T-helper 17 cell (primary cell): ENCODE results near the gene IL12B. TPM values are rescaled to one million over a fixed set of nuclear protein-coding genes. Genes with fewer than 3 reads are reported as not detected.
A peak's percentile ranks its signal among the peaks of the same experiment; 100 is the strongest.
"Not testable (repeated sequence)": the region's sequence is repeated elsewhere in the genome, so short reads cannot be mapped to it uniquely, and the experiment has no call there.

Experiments used
- ATAC-seq: fragments of 150-1000 bp; cut with Tn5 transposase; 2 replicates; pipeline ENCODE4 v1.10.0; 2021; ENCODE audit warnings: mild to moderate bottlenecking, moderate library complexity
- DNase-seq, 3 donors: peaks; one replicate each; pipeline versions ENCODE4 v3.0.0 to v3.0.0-alpha.2; 2020 to 2021
- H3K9me3 ChIP-seq: one replicate; pipeline ENCODE4 v1.7.0; 2013; ENCODE audit warnings: low read length, mild to moderate bottlenecking; ENCODE audit not compliant: control insufficient read depth, poor library complexity, severe bottlenecking
- H3K27ac Mint-ChIP-seq: one replicate; pipeline ENCODE4 v1.8.0; 2022; ENCODE audit warnings: mild to moderate bottlenecking, moderate library complexity, mixed read lengths
- H3K27me3 Mint-ChIP-seq: one replicate; pipeline ENCODE4 v1.8.0; 2022; ENCODE audit warnings: mixed read lengths
- H3K36me3 Mint-ChIP-seq: one replicate; pipeline ENCODE4 v1.8.0; 2022; ENCODE audit warnings: low read depth, mixed read lengths
- H3K4me1 Mint-ChIP-seq: one replicate; pipeline ENCODE4 v1.8.0; 2022; ENCODE audit warnings: mild to moderate bottlenecking, mixed read lengths
- H3K4me3 Mint-ChIP-seq: one replicate; pipeline ENCODE4 v1.8.0; 2022; ENCODE audit warnings: mild to moderate bottlenecking, moderate library complexity, mixed read lengths
- total RNA-seq, 4 donors: library from RNA in 2 of 4; stranded (reverse) in 2 of 4; gene quantifications; one replicate each; pipeline ENCODE4 v1.2.3 and lab custom pipeline; 2022 to 2026

IL12B gene
- total RNA-seq, 2 donors from 2014 or later, result not detected

DNA sequence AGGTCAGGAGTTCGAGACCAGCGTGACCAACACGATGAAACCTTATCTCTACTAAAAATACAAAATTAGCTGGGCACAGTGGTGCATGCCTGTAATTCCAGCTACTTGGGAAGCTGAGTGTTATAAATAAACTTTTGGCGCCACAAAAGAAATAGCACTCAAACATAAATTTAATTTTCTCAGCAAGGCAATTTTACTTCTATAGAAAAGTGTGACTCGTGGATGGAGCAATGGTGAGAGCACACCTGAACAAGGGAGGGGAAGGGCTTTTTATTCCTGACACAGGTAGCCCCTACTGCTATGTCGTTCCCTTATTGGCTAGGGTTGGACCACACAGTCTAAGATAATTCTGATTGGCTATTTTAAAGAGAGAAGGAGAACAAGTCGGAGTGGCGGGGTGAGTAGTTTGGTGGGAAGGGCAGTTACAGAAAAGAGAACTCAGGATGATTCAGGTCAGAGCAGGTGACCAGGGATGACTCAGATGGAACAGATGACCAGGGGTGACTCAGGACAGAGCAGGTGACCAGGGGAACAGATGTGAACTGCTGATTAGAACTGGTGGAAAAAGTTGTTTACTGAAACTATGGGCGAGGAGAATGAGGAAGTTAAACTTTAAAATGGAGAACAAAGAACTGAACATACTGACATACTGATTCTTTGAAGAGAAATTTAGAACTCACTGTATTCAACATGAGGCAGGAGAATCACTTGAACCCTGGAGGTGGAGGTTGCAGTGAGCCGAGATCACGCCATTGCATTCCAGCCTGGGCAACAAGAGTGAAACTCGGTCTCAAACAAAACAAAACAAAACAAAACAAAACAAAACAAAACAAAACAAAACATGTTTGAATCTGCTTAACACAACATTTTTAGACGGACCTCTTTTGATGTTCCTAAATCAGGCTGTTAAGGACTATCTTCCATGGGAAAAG is 28.1 kb downstream of the IL12B start:
- H3K27ac Mint-ChIP-seq, H3K36me3 Mint-ChIP-seq, DNase-seq, H3K9me3 ChIP-seq, ATAC-seq, H3K27me3 Mint-ChIP-seq, H3K4me3 Mint-ChIP-seq, H3K4me1 Mint-ChIP-seq: not testable (repeated sequence)

DNA sequence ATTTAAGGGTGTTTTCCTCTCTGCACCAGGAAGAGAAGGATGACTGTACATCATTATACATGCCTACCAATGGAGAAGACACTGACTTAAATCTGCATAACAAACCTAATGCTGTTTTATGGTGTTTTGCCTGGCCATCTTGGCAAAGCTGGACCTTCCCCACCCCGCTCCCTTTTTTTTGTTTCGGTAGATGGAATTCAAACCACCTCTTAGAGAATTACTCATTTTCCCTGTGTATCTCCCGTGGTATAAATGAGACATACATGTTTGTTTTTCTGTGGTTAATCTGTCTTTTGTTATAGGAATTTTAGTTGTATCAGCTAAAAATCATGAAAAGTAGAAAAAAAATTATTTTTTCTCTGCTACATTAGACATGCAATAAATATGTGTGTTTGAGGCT is 28.8 kb downstream of the IL12B start:
- no peak overlapping the region for H3K27ac Mint-ChIP-seq
- H3K9me3 ChIP-seq, result peaks cover 8% of the 10 kb centered on the region
- DNase-seq (no peak), ATAC-seq (no peak)
- no peak overlapping the region for H3K4me3 Mint-ChIP-seq
- no peaks in the 10 kb centered on the region for H3K27me3 Mint-ChIP-seq
- no peaks in the 10 kb centered on the region for H3K36me3 Mint-ChIP-seq
- no peaks in the 10 kb centered on the region for H3K4me1 Mint-ChIP-seq

DNA sequence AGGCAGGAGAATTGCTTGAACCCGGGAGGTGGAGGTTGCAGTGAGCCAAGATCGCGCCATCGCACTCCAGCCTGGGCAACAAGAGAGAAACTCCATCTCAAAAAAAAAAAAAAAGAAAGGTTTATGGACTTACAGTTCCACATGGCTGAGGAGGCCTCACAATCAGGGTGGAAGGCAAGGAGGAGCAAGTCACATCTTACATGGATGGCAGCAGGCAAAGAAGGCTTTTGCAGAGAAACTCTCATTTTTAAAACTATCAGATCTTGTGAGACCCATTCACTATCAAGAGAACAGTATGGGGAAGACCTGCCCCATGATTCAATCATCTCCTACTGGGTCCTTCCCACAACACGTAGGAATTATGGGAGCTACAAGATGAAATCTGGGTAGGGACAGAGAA is 33.0 kb downstream of the IL12B start:
- H3K27ac Mint-ChIP-seq, H3K27me3 Mint-ChIP-seq, H3K36me3 Mint-ChIP-seq, ATAC-seq, DNase-seq, H3K4me3 Mint-ChIP-seq, H3K9me3 ChIP-seq, H3K4me1 Mint-ChIP-seq: not testable (repeated sequence)

DNA sequence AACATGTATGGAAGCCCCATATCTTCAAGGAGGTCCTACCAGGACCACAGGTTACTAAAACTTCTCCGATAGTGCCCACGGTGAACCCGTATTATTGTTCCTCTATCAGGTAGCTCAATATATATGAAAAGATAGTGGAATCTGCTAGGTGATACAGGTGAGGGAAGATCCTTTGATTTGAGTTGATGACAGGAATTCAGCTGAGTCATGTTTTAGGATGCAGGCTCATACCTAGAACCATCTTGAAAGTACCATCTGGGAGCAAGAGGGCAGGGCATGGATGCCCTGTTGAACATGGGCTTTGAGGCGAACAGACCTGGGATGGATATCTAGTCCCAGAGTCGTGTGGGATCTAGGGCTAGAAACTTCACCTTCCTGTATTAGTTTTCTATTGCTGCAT is 35.4 kb downstream of the IL12B start:
- no peaks in the 10 kb centered on the region for H3K9me3 ChIP-seq
- ATAC-seq (no peak), DNase-seq (no peak)
- H3K4me3 Mint-ChIP-seq, result no peak overlapping the region
- H3K36me3 Mint-ChIP-seq, result peaks cover 6% of the 10 kb centered on the region
- no peak overlapping the region for H3K27ac Mint-ChIP-seq
- no peaks in the 10 kb centered on the region for H3K4me1 Mint-ChIP-seq
- H3K27me3 Mint-ChIP-seq, result no peaks in the 10 kb centered on the region

DNA sequence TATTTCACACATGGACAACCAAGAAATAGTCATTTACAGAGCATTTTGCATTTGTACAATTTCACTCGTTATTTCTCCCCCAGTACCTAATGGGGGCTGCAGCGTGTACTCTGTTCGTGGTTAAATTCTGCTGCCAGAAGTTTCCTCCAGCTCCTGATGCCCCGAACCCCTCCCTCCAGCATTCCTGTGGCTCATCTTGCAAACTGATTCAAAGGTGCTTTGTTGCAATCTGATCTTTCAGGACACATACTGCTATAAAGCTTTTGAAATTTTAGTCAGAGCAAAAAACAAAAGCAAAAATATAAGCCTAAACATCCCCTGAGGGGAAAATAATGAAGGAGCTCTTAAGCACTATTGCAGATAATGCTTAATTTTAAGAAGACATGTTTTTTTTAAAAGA is 39.5 kb downstream of the IL12B start:
- H3K4me1 Mint-ChIP-seq, result no peaks in the 10 kb centered on the region
- ATAC-seq, result no peak
- H3K36me3 Mint-ChIP-seq, result peaks cover 9% of the 10 kb centered on the region
- H3K27me3 Mint-ChIP-seq, result no peaks in the 10 kb centered on the region
- DNase-seq, result no peak
- H3K9me3 ChIP-seq, result no peaks in the 10 kb centered on the region
- no peak overlapping the region for H3K27ac Mint-ChIP-seq
- no peak overlapping the region for H3K4me3 Mint-ChIP-seq

DNA sequence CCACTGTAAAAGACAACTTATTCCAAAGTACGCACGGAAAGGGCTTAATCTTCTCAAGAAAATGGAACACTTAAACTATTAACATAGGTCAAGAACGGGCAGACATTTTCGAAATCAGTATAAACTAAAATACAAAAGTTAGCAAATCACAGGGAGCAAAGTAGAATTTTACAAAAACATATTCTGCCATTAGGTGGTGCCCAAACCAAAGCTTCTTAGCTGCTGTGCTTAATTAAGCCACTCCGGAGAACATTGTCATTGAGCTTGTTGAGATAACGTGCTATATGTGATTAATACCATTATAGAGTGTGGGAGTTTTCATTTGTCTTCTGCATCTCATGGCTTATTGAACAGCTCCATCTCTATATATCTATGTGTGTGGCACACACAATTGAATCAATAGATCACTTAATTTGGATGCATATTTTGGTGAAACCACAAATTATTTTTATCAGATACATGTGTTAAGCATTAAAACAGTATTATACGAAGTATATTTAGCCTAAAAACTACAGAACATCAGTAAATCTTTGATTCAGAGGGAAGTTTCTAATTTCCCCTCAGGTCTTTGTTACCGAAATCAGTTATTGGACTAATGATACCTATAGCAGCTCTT is 43.8 kb downstream of the IL12B start:
- Mint-ChIP-seq H3K36me3 (peaks cover 3% of the 10 kb centered on the region), H3K27me3 (no peaks in the 10 kb centered on the region), H3K4me3 (no peak overlapping the region), H3K27ac (no peak overlapping the region), H3K4me1 (no peaks in the 10 kb centered on the region)
- no peak for DNase-seq
- ATAC-seq, result peak; percentile 63
- H3K9me3 ChIP-seq, result no peaks in the 10 kb centered on the region

DNA sequence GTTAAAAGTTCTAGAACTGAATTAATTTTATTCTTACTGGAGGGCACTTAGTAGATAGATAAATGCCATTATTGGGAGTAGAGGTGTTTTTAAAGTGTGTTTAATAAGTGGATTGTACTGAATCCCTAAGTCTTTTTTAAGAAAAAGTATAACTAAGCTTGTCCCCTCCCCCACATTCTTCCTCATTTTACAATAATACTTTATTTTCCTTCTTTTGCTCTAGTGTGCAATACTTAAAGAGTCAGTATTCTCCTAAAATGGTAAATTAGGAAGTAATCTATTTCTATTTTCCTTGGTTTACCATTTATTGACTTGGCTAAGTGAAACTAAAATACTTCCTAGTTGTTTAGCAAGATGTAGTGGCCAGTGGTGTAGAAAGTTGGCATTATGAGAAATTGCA is 55.6 kb downstream of the IL12B start:
- no peak overlapping the region for H3K4me3 Mint-ChIP-seq
- no peaks in the 10 kb centered on the region for H3K9me3 ChIP-seq
- no peak for DNase-seq
- ATAC-seq, result no peak
- peaks cover 8% of the 10 kb centered on the region for H3K4me1 Mint-ChIP-seq
- no peaks in the 10 kb centered on the region for H3K27me3 Mint-ChIP-seq
- no peak overlapping the region for H3K27ac Mint-ChIP-seq
- peaks cover 6% of the 10 kb centered on the region for H3K36me3 Mint-ChIP-seq

DNA sequence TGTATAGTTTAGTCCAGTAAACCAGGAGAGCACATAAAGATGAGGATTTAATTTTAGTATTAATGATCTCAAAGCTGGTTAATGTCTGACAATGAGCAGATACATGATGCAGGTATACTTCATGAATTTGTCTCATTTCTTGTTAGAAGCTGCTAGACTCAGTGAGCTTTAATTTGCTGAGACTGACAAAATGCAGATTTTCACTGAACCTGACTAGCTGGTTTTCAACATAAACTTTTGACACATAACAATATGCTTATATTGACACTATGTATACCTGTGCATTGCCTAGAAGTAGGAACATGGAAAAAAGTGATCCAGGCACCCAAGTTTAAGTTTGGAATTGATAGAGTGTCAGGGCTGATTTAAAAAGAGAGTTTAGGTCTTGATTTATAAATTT is 56.4 kb downstream of the IL12B start:
- no peak overlapping the region for H3K27ac Mint-ChIP-seq
- H3K27me3 Mint-ChIP-seq, result no peaks in the 10 kb centered on the region
- peaks cover 8% of the 10 kb centered on the region for H3K4me1 Mint-ChIP-seq
- H3K4me3 Mint-ChIP-seq, result no peak overlapping the region
- H3K36me3 Mint-ChIP-seq, result peaks cover 2% of the 10 kb centered on the region
- H3K9me3 ChIP-seq, result no peaks in the 10 kb centered on the region
- ATAC-seq (no peak), DNase-seq (no peak)

DNA sequence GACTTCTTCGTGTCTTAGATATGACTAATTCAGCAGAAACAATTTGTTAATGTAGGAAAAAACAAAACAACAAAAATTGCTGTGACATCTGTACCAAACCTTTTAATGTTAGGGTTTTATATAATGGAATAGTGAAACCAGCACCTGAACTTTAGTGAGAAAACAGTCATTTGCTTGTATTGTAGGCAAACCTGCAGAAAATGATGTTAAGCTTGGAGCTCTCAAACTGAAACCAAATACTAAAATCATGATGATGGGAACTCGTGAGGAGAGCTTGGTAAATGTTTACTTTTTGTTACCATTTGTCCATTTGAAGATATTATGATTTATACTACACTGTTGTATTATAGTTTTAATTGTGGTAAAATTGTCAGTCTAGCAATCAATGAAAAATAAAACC is 60.6 kb downstream of the IL12B start:
- Mint-ChIP-seq H3K36me3 (no peaks in the 10 kb centered on the region), H3K4me3 (no peak overlapping the region), H3K27ac (peak overlapping the region; percentile 8), H3K27me3 (no peaks in the 10 kb centered on the region), H3K4me1 (peaks cover 12% of the 10 kb centered on the region)
- no peak for ATAC-seq
- no peaks in the 10 kb centered on the region for H3K9me3 ChIP-seq
- DNase-seq, result no peak

DNA sequence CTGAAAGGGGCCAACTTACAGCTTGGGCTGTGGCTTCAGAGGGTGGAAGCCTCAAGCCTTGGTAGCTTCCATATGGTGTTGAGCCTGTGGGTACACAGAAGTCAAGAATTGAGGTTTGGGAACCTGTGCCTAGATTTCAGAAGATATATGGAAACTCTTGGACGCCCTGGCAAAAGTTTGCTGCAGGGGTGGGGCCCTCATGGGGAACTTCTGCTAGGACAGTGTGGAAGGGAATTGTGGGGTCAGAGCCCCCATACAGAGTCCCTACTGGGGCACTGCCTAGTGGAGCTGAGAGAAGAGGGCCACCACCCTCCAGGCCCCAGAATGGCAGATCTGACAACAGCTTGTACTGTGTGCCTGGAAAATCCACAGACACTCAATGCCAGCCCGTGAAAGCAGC is 63.5 kb downstream of the IL12B start:
- ATAC-seq, H3K9me3 ChIP-seq: not testable (repeated sequence)

More for the DNA sequence above, 63.5 kb downstream of the IL12B start:
- H3K27me3 Mint-ChIP-seq, DNase-seq, H3K4me3 Mint-ChIP-seq, H3K27ac Mint-ChIP-seq, H3K36me3 Mint-ChIP-seq: not testable (repeated sequence)
- peaks cover 30% of the 10 kb centered on the region for H3K4me1 Mint-ChIP-seq

Other genes starting within 250 kb of the IL12B start
- 1 to 10 TPM in 1 of 2 donors, not detected in 1; 2.3 TPM for gene EBF1, start 230.6 kb downstream of the IL12B start, total RNA-seq
- 10 to 100 TPM; 61.1 to 70.5 TPM for gene RNF145, start 120.9 kb downstream of the IL12B start, total RNA-seq
- 10 to 100 TPM; 19.0 to 20.8 TPM for gene UBLCP1, start 67.2 kb downstream of the IL12B start, total RNA-seq